HL-60 (cell line): Measurements from ENCODE around the gene MXRA7.

ENCODE experiments used
- DNase-seq, 2 experiments: peaks; one replicate each; pipeline ENCODE4 v3.0.0-alpha.2; 2010 to 2020; ENCODE audit warnings: low read depth in 1 of 2, low spot score in 1 of 2
- H3K27ac ChIP-seq: fragments of 250-450 bp; sonication (Bioruptor Pico); replicated peaks from 2 replicates; pipeline ENCODE4 v1.5.1; 2020; ENCODE audit warnings: mild to moderate bottlenecking, moderate library complexity
- H3K27me3 ChIP-seq: fragments of 250-450 bp; sonication (Bioruptor Pico); 2 replicates; pipeline ENCODE4 v1.5.1; 2021; ENCODE audit warnings: mild to moderate bottlenecking, moderate library complexity; ENCODE audit not compliant: insufficient read depth, poor library complexity, severe bottlenecking
- H3K4me3 ChIP-seq: replicated peaks from 2 replicates; pipeline ENCODE4 v1.5.1; 2011; ENCODE audit warnings: mild to moderate bottlenecking, control low read depth, low read length; ENCODE audit not compliant: insufficient read depth
- CTCF ChIP-seq: IDR thresholded peaks from one replicate; pipeline ENCODE4 v1.5.1; 2011; ENCODE audit warnings: low read length, control low read depth, inconsistent platforms; ENCODE audit not compliant: insufficient read depth
- GABPA ChIP-seq: IDR thresholded peaks from 2 replicates; pipeline ENCODE4 v1.6.1; 2012; ENCODE audit warnings: low read depth
- POLR2AphosphoS5 ChIP-seq: IDR thresholded peaks from 2 replicates; pipeline ENCODE4 v1.6.1; 2012; ENCODE audit warnings: low read depth
- REST ChIP-seq: IDR thresholded peaks from 2 replicates; pipeline ENCODE4 v1.6.1; 2012; ENCODE audit warnings: low read depth; ENCODE audit not compliant: insufficient replicate concordance
- SPI1 ChIP-seq: IDR thresholded peaks from 2 replicates; pipeline ENCODE4 v1.6.1; 2012; ENCODE audit warnings: low read depth, mild to moderate bottlenecking, borderline replicate concordance
- long read RNA-seq: library from polyadenylated mRNA; unstranded; transcript quantifications from one replicate; pipeline ENCODE4 v2.0.0, GENCODE V29; 2020

Gene MXRA7
- long read RNA-seq, partial matches to known transcripts, result 2 of 3 reads
- long read RNA-seq, other reads (novel, unspliced or antisense), result 1 of 3 reads

- Histone ChIP-seq H3K27me3 (no peaks in the 10 kb centered on the region), H3K4me3 (peak within 1 kb of the TSS; percentile 46), H3K27ac (no peak within 1 kb of the TSS)
- TF ChIP-seq POLR2AphosphoS5 (no peak), CTCF (no peak), REST (no peak), GABPA (no peak), SPI1 (no peak)
- no peak for DNase-seq
Measured at GRCh38 chr17:76710863-76711611, at the start of gene MXRA7. MXRA7 (minus strand) TSS chr17:76710965; CDS start chr17:76710946, 19 bp downstream.

GRCh38 chr17:76758570-76758969 is 47.8 kb upstream of the MXRA7 start:
- TF ChIP-seq REST, result no peak
- TF ChIP-seq SPI1, result no peak
- TF ChIP-seq POLR2AphosphoS5, result no peak
- TF ChIP-seq GABPA, result no peak
- no peak for TF ChIP-seq CTCF
- H3K4me3 ChIP-seq, result no peak overlapping the region
- H3K27me3 ChIP-seq, result no peaks in the 10 kb centered on the region
- DNase-seq, result no peak
- H3K27ac ChIP-seq, result no peak overlapping the region

GRCh38 chr17:76757256-76757655 is 46.5 kb upstream of the MXRA7 start:
- no peak overlapping the region for H3K27ac ChIP-seq
- TF ChIP-seq GABPA (no peak), REST (no peak), CTCF (no peak)
- H3K27me3 ChIP-seq, result no peaks in the 10 kb centered on the region
- no peak overlapping the region for H3K4me3 ChIP-seq
- no peak for DNase-seq
